ENCODE results near the gene GOLGA6A.

GOLGA6A gene

DNA sequence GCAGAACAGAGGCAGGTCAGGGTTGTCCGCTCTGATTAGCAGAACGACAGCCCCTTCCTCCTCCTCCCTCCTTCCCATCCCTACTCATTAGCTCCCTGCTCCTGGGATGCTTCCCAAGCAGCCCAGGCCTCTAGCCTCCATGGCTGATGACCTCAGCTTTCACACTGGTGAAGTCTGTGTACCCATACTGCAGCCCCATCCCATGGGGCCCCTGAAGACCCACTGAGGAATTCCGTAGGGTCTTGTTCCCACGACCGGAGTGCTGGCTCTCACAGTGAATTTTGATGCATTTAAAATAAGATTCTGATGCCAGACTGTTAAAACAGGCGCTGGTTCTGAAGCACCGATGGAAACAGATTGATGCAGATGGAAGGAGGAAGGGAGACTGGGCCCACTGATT, 36.1 kb downstream of the GOLGA6A start:
- TF ChIP-seq CTCF (IDR thresholded peaks at IDR 0.05): no peak

DNA sequence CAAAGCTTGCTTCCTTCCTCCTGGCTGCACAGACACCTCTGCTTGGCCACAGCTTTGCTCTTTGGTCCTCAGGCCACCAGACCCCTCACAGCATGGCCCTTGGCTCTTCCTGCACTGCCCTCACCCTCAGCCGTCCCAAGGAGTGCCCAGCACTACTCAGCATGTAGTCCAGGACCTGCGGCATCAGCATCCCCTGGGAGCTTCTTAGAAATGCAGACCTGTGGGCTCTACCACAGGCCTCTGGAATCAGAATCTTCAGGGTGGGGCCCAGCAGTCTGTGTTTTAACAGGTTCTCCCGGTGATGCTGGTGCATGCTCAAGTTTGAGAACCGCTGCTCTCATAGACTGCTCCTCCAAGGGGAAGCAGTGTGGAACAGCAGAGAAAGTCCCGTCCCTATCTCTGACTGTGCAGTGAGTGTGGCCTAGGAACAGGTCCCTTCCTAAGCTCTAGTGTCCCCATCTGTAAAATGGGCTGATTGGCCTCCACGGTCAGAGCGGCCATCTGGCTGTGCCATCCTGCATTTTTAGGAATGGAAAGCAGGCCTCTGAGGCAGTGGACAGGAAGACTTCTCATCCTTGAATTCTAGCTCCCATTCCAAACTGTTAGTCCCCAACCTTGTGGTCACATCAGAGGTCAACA, 36.6 kb downstream of the GOLGA6A start:
- no peak for TF ChIP-seq CTCF (IDR thresholded peaks at IDR 0.05)

- no peak for TF ChIP-seq CTCF (IDR thresholded peaks at IDR 0.05)
Measured at GRCh38 chr15:74045184-74045583, 37.2 kb downstream of the GOLGA6A start.

DNA sequence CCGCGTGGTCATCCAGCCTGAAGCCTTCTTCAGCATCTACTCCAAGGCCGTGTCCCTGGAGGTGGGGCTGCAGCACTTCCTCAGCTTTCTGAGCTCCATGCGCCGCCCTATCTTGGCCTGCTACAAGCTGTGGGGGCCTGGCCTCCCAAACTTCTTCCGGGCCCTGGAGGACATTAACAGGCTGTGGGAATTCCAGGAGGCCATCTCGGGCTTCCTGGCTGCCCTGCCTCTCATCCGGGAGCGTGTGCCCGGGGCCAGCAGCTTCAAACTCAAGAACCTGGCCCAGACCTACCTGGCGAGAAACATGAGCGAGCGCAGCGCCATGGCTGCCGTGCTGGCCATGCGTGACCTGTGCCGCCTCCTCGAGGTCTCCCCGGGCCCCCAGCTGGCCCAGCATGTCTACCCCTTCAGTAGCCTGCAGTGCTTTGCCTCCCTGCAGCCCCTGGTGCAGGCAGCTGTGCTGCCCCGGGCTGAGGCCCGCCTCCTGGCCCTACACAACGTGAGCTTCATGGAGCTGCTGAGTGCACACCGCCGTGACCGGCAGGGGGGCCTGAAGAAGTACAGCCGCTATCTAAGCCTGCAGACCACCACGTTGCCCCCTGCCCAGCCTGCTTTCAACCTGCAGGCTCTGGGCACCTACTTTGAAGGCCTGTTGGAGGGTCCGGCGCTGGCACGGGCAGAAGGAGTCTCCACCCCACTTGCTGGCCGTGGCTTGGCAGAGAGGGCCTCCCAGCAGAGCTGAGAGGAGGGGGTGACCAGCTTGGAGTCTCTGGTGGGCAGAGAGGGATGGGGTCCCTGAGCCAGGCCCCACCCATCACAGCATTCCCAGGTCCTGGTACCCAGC, 37.9 kb downstream of the GOLGA6A start:
- TF ChIP-seq CTCF (IDR thresholded peaks at IDR 0.05): no peak

DNA sequence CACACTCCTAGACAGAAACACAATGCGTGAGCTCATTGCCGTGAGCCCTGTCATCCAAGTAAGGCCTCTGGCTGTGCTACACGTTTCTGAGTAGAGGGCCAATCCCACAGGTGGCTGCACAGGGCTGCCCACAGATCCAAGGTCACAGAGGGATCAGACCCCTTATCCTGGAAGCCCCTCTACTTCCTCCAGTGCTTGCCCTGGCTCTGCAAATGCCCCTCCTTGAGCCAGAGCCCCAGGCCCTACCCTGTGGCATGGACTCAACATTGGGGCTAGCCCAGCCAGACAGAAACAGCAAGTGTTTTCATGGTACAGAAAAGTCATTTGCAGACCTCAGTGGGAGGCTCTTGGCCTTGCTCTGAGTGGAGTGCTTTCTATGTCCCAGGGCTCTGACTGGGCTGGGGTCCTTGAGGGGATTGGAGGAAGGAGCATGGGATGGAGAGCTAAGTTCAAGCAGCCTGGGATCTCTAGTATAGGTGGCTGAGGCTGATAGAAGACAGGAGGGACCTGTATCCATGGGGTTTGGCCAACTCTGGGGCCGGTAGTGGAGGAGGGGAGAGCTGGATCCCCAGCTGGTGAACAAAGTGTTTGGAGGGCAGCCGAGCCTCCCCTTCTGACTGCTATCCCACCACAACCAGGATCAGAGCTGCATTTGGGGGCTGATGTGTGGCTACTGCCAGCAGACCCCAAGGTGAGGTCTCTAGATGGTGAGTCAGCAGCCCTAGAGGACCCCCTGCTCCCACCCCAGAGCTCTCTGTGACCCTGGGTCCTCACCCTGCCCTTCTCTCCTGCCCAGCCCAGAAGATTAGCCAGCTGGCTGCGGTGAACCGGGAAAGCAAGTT, 38.7 kb downstream of the GOLGA6A start:
- TF ChIP-seq CTCF (IDR thresholded peaks at IDR 0.05): no peak

DNA sequence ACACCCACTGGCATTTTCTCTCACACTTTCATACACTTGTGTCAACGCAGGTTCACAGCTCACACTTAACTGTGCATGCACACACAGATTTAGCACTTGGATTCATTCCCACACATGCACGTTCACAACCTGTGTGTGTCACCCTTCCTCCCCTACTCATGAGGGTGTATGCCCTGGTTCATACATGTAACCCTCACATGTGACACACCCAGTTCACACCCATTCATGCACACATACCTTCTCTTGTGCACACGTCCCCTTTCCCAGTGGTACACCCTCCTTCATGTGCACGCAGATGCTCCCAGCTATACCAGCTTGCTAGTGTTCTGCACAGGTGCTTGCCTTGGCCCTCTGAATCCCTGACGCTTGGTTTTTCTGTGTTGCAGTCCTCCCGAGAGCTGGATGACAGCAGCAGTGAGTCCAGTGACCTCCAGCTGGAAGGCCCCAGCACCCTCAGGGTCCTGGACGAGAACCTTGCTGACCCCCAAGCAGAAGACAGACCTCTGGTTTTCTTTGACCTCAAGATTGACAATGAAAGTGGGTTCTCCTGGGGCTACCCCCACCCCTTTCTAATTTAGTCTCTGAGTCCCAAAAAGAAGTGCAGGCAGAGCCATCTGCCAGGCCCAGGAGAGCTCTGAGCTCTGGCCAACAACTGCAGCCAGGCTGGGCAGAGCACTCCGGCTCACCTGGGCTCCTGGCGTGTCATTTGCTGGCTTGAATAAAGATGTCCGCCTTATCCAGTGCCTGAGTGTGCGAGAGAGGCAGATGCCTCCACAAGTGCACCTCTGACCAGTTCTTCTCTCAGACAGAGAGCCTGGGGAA, 39.5 kb downstream of the GOLGA6A start:
- TF ChIP-seq CTCF (IDR thresholded peaks at IDR 0.05): no peak

All from LNCAP (cell line).